Ammon's horn (tissue), 1 donor: Measurements from ENCODE around the gene ZNF462.
"Not testable (repeated sequence)": the region's sequence is repeated elsewhere in the genome, so short reads cannot be mapped to it uniquely, and the experiment has no call there.

Source experiments
- DNase-seq: peaks from one replicate; pipeline ENCODE4 v3.0.0-alpha.2; 2016; ENCODE audit warnings: low spot score

Gene ZNF462

GRCh38 chr9:106962615-106963363, 99.8 kb downstream of the ZNF462 start:
- DNase-seq: no peak

GRCh38 chr9:106963684-106964083, 100.7 kb downstream of the ZNF462 start:
- DNase-seq: no peak

- no peak for DNase-seq
Measured at GRCh38 chr9:106964329-106964728, 101.4 kb downstream of the ZNF462 start.

- no peak for DNase-seq
Measured at GRCh38 chr9:106964822-106965525, 102.0 kb downstream of the ZNF462 start.

GRCh38 chr9:106966481-106966880, 103.5 kb downstream of the ZNF462 start:
- DNase-seq: no peak

GRCh38 chr9:106969696-106970095, 106.7 kb downstream of the ZNF462 start:
- no peak for DNase-seq

GRCh38 chr9:106970219-106970975, 107.4 kb downstream of the ZNF462 start:
- no peak for DNase-seq

- no peak for DNase-seq
Measured at GRCh38 chr9:106970976-106971457, 108.1 kb downstream of the ZNF462 start.

- DNase-seq: no peak
Measured at GRCh38 chr9:106972082-106972481, 109.1 kb downstream of the ZNF462 start.

- no peak for DNase-seq
Measured at GRCh38 chr9:106974341-106974740, 111.4 kb downstream of the ZNF462 start.

- no peak for DNase-seq
Measured at GRCh38 chr9:106976772-106977171, 113.8 kb downstream of the ZNF462 start.

- peak; percentile 12 for DNase-seq
Measured at GRCh38 chr9:106980551-106981101, 117.7 kb downstream of the ZNF462 start.

GRCh38 chr9:106981396-106982287, 118.7 kb downstream of the ZNF462 start:
- no peak for DNase-seq

- no peak for DNase-seq
Measured at GRCh38 chr9:106982636-106983035, 119.7 kb downstream of the ZNF462 start.

- DNase-seq: no peak
Measured at GRCh38 chr9:106983346-106983745, 120.4 kb downstream of the ZNF462 start.

GRCh38 chr9:106989904-106990303, 126.9 kb downstream of the ZNF462 start:
- DNase-seq: not testable (repeated sequence)

- no peak for DNase-seq
Measured at GRCh38 chr9:106992186-106992585, 129.2 kb downstream of the ZNF462 start.

- DNase-seq: no peak
Measured at GRCh38 chr9:106993603-106994002, 130.6 kb downstream of the ZNF462 start.

- DNase-seq: no peak
Measured at GRCh38 chr9:106994463-106994862, 131.5 kb downstream of the ZNF462 start.

- no peak for DNase-seq
Measured at GRCh38 chr9:107000218-107000617, 137.3 kb downstream of the ZNF462 start.

GRCh38 chr9:107005201-107005600, 142.2 kb downstream of the ZNF462 start:
- DNase-seq: no peak
